GM19467 (cell line): Measurements from ENCODE around the gene REXO1.
A peak's percentile ranks its signal among the peaks of the same experiment; 100 is the strongest.
"Not testable (repeated sequence)": the region's sequence is repeated elsewhere in the genome, so short reads cannot be mapped to it uniquely, and the experiment has no call there.

Source experiments
- ATAC-seq: cut with Tn5 transposase; IDR thresholded peaks from one replicate; pipeline ENCODE4 v1.9.1; 2021; ENCODE audit warnings: mild to moderate bottlenecking, moderate library complexity; ENCODE audit not compliant: unreplicated experiment

The REXO1 gene

DNA sequence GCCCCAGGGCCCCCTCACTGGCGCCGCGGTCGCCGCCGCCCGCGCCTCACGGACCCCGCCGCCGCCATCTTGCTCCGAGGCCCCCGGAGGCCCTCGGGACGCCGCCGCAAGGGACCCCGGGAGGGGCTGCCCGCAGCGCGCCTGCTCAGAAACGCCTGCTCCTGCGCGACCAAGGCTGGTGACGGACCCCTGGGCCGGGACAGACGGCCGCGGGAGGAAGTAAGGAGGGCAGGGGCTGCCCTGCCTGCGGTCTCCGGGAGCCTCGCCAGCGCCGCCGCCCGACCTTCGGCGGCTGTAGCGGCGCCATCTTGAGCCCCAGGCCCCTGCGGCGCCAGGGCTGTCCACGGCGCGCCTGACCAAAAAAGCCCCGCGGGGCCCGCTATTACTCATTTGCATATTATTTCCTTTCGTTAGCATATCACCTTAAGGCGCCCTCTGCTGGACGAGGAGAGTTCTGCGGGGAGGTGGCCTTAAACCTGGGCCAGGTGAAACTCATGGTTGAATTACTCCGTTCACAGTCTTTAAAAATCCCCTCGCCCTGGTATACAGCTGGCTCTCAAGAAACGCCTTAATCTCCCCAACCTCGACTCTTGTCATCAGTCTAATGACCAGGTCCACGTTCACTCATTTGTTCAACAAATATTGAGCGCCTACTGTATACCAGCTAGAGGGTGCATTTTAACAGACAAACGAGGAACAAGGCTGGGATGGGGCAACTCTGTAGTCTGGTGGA lies at the start of gene REXO1:
REXO1 (minus strand) TSS at position 85 of the 733 bp plus-strand sequence. CDS start 125 bp downstream, outside the sequence.
- peak; percentile 63 for ATAC-seq

- ATAC-seq: no peak
Measured at GRCh38 chr19:1896508-1896907, 48.2 kb upstream of the REXO1 start.

- no peak for ATAC-seq
Measured at GRCh38 chr19:1893791-1894190, 45.5 kb upstream of the REXO1 start.

- no peak for ATAC-seq
Measured at GRCh38 chr19:1889907-1890306, 41.6 kb upstream of the REXO1 start.

GRCh38 chr19:1888385-1888784 lies 40.1 kb upstream of the REXO1 start:
- ATAC-seq: no peak

- not testable (repeated sequence) for ATAC-seq
Measured at GRCh38 chr19:1886360-1886759, 38.1 kb upstream of the REXO1 start.

DNA sequence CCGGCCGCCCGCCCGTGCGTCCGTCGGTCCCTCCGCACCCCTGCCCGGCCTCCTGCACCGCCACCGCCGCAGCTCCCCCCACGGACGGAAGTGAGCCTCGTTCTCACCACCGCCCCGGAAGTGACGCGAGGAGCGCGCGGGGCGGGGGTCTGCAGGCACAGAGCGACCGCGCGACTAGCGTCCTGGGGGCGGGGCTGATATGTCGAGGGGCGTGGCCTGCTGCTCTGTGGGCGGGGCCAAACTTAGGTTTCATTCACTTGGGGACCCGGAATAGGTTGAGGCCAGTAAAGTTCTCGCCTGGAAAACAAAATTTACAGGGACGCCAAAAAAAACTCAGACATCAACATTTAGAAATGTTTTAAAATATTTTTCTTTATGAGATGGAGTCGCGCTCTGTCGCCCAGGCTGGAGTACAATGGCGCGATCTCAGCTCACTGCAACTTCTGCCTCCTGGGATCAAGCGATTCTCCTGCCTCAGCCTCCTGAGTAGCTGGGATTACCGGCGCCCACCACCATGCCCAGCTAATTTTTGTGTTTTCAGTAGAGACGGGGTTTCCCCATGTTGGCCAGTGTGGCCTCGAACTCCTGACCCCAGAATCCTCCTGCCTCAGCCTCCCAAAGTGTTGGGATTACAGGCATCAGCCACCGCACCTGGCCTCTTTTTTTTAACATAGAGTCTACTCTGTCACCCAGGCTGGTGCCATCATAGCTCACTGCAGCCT lies 37.3 kb upstream of the REXO1 start, which contains the start of gene ABHD17A:
ABHD17A (minus strand) TSS at position 99 of the 722 bp plus-strand sequence. CDS start 3,930 bp downstream, outside the sequence.
- ATAC-seq: peak; percentile 78

- peak; percentile 12 for ATAC-seq
Measured at GRCh38 chr19:1884719-1885334, 36.5 kb upstream of the REXO1 start.

GRCh38 chr19:1884291-1884718 lies 36.0 kb upstream of the REXO1 start:
- ATAC-seq: no peak

DNA sequence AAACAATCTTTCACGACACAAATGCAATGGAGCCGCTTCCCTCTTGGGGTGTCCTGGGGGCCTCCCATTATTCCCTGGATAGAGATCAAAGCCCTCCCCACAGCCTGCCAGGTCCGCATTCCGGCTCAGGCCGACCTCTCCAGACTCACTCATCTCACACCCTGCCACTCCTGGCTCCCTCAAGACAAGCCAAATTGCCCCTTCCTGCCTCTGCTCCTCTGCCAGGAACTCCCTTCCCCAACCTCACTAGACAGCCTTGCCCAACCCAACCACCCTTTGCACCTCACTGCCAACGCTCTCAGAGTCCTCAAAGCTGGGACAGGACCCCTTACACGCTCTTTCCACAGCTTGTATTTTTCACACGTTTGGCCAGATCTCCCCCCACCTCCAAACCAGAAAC lies 35.5 kb upstream of the REXO1 start:
- no peak for ATAC-seq

- ATAC-seq: no peak
Measured at GRCh38 chr19:1882786-1883692, 34.8 kb upstream of the REXO1 start.

- no peak for ATAC-seq
Measured at GRCh38 chr19:1882089-1882785, 34.0 kb upstream of the REXO1 start.

DNA sequence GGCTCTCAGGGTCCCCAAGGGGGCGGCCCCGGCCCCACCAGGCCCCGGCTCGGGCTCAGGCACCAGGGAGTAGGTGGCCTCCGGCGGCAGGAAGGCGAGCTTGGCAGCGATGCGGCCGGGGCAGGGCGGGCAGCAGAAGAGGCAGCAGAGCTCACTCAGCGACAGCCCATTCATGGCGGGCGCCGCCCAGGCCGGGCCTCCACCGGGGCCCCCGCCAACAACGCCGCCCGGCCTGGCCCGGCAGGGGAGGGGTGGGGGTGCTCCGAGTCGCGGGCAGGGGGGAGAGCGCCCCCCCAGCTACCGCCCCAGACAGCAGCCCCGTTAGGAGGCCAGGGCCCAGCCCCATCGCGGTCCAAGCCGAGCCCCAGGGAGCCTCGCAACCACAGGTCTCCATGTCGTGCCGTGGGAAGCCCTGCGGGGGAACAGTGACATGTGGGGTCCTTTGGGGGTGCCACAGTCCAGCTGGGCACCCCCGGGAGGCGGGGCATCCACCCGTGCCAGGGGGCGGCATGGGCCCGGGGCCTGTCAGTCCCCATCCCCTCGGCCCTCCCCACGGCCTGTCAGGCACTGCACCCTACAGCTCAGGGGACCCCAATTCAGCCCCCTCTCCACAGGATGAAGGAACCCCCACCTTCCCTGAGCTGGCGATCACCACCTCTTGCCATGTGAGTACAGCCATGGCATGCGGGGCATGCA lies 33.3 kb upstream of the REXO1 start:
- not testable (repeated sequence) for ATAC-seq

GRCh38 chr19:1880611-1881392 lies 32.5 kb upstream of the REXO1 start:
- ATAC-seq: no peak

DNA sequence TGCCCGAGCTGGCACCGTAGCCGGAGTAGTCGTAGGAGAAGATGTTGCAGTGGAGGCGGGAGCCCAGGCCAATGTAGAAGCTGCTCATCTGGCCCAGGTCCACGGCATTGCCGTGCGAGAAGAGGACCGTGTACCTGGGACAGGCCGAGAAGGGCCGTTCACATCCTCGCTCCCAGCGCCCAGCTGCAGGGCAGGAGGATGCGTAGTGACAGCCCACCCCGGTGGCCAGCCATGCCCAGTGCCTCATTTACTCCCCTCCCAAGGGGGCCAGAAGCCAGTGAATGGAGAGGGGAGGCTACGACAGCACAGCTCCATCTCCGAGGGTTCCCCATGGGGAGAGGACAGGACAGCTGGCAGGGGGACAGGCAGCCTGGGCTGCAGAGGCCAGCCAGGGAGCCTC lies 31.7 kb upstream of the REXO1 start:
- ATAC-seq: not testable (repeated sequence)

DNA sequence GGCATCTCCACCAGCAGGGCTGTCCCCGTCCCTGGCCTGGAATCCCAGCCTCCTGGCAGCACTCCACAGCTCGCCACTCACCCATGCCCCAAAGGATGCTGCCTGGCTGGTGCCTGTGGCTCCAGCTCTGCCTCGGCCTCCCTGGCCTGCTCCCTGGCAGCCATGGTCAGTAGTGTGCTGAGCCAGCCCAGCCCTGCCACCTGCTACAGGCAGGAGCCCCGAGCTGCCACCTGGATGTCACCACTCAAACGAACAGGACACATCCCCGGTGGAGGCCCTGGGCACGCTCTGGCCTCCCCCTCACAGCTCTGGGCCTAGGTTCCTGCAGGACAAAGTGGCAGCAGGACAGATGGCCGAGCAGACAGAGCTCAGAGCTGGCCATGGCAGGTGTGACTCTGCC lies 30.3 kb upstream of the REXO1 start:
- not testable (repeated sequence) for ATAC-seq

DNA sequence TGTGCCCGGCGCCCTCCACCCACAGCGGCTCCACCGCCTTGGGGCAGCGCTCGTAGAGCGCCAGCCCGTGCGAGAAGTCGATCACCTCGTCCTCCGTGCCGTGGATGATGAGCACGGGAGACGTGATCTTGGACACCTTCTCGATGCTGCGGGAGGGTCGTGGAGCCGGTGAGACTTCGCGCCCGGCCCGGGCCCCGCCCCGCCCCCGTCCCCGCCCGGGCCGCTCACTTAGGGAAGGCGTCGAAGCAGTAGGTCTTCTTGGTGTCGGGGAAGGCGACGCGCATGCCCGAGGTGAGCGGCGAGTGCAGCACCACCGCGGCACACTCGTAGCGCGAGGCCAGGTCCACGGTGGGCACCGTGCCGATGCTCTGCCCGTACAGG lies 29.0 kb upstream of the REXO1 start:
- ATAC-seq: not testable (repeated sequence)

DNA sequence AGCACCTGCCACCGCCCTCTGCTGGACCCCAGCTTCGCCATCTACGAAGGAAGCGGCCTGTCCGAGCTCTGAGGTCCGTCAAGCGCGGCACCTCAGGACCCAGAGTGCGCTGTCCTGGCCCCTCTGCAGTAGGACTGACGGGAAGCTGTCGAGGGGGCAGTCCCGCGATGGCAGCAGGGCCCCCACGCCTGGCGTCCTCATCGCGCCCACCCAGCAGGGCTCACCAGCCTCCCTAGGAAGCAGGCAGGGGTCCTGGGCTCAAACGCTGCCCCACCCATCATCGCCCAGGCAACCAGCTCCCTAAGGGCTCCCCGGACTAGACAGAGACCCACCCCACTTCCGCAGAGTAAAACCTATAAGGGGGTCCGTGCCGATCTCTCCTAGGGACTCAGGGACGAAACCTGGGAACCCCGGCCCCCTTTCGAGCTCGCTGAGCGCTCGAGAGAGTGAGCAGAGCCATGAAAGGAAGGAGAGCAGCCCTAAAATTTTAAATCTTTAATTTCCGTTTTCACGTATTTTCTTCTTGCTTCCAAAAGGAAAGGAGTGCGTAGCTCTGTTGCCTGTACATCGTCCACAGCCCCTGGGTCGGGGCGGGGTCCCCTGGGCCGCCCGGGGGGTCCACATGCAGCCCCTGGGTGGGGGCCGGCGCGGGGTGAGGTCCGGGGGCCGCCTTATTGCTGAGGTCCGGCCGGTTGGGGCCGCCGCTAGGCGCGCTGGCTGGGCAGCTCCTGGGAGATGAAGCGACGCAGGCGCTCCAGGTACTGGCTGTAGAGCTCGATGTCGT lies 28.4 kb upstream of the REXO1 start:
- not testable (repeated sequence) for ATAC-seq
